ENCODE results near the gene TP63.

DNA sequence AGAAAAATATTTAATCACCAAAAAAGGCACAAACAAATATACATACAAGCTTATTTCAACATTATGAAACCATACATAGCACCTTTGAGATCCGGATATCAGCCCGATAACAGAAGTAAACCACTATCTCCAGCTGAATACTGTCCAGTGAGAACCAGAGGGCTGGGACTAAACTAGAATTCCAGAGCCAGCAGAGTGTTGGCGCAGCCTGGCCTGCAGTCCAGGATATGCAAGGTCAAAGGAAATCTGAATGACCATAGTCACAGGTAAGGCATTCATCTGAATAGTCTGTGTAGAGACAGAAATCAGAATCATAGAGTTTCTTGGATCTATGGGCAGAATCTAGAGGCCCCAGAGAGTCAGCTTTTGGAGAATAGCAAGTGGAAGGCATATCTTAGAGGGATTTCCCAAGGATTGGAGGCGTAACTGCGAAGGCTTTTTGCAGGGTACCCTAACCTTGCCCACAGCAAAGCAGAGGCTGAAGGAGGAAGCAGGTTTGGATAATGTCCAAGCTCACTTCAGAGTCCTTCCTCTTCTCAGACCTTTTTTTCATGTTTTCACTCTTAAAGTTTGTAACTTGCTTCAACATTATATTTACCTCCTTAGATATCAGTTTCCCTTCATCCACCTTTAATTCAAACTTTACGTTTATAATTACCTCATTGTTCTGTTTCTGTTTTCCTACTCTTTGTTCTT, 32.5 kb upstream of the TP63 start:
- no peak for TF ChIP-seq POLR2A (IDR thresholded peaks at IDR 0.05)
- TF ChIP-seq, protein P1, sequence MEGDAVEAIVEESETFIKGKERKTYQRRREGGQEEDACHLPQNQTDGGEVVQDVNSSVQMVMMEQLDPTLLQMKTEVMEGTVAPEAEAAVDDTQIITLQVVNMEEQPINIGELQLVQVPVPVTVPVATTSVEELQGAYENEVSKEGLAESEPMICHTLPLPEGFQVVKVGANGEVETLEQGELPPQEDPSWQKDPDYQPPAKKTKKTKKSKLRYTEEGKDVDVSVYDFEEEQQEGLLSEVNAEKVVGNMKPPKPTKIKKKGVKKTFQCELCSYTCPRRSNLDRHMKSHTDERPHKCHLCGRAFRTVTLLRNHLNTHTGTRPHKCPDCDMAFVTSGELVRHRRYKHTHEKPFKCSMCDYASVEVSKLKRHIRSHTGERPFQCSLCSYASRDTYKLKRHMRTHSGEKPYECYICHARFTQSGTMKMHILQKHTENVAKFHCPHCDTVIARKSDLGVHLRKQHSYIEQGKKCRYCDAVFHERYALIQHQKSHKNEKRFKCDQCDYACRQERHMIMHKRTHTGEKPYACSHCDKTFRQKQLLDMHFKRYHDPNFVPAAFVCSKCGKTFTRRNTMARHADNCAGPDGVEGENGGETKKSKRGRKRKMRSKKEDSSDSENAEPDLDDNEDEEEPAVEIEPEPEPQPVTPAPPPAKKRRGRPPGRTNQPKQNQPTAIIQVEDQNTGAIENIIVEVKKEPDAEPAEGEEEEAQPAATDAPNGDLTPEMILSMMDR (IDR thresholded peaks at IDR 0.05) = no peak

Measured in uterus (tissue), 2 donors.